Upper lobe of left lung (tissue), 4 donors: ENCODE data around the gene UQCRFS1.

ENCODE experiments used
- CTCF ChIP-seq, 6 experiments: fragments of 450-650 bp in 4 of 6; fragments of 200-600 bp in 2 of 6; sonication (generic) in 2 of 6; IDR thresholded peaks; one replicate each; pipeline ENCODE4 v1.5.1; 2016 to 2019; ENCODE audit warnings: antibody characterized with exemption in 6 of 6
- EP300 ChIP-seq, 4 donors: sonication (generic); formaldehyde crosslinking; IDR thresholded peaks; one replicate each; pipeline ENCODE4 v1.5.1; 2017; ENCODE audit warnings: antibody characterized with exemption in 4 of 4, control low read depth in 2 of 4
- POLR2A ChIP-seq, 4 donors: fragments of 450-650 bp; IDR thresholded peaks; one replicate each; pipeline ENCODE4 v1.5.1; 2016 to 2017; ENCODE audit warnings: antibody characterized with exemption in 4 of 4, mild to moderate bottlenecking in 2 of 4
- POLR2AphosphoS5 ChIP-seq, 2 donors: sonication (generic); formaldehyde crosslinking; IDR thresholded peaks; one replicate each; pipeline ENCODE4 v1.5.1; 2017; ENCODE audit warnings: antibody characterized with exemption in 2 of 2

GRCh38 chr19:29241324-29241723 lies 28.4 kb upstream of the UQCRFS1 start:
- TF ChIP-seq POLR2A (IDR thresholded peaks at IDR 0.05) (no peak), CTCF (IDR thresholded peaks at IDR 0.05) (no peak), EP300 (IDR thresholded peaks at IDR 0.05) (no peak), POLR2AphosphoS5 (IDR thresholded peaks at IDR 0.05) (no peak)
